HFFc6 (cell line): ENCODE results near the gene PCDHB3. TPM values are rescaled to one million over a fixed set of nuclear protein-coding genes. Genes with fewer than 3 reads are reported as not detected.
A peak's percentile ranks its signal among the peaks of the same experiment; 100 is the strongest.

Source experiments
- DNase-seq: peaks from one replicate; pipeline ENCODE4 v3.0.0-alpha.2; 2018
- H3K27ac Mint-ChIP-seq: 2 replicates; pipeline ENCODE4 v1.8.0; 2020; ENCODE audit warnings: mild to moderate bottlenecking, mixed read lengths
- H3K27me3 Mint-ChIP-seq: 2 replicates; pipeline ENCODE4 v1.8.0; 2021; ENCODE audit warnings: mild to moderate bottlenecking, moderate library complexity, mixed read lengths; ENCODE audit not compliant: insufficient read depth
- H3K36me3 Mint-ChIP-seq: 2 replicates; pipeline ENCODE4 v1.8.0; 2021; ENCODE audit warnings: low read depth, mixed read lengths
- H3K4me1 Mint-ChIP-seq: 2 replicates; pipeline ENCODE4 v1.8.0; 2020; ENCODE audit warnings: low read depth, mixed read lengths
- H3K4me3 Mint-ChIP-seq: 2 replicates; pipeline ENCODE4 v1.8.0; 2020; ENCODE audit warnings: mild to moderate bottlenecking, moderate library complexity, mixed read lengths
- H3K9me3 Mint-ChIP-seq: 2 replicates; pipeline ENCODE4 v1.8.0; 2020; ENCODE audit warnings: mild to moderate bottlenecking, mixed read lengths
- CTCF ChIP-seq: fragments of 200-600 bp; sonication (generic); IDR thresholded peaks from 2 replicates; pipeline ENCODE4 v1.5.0; 2021; ENCODE audit warnings: antibody characterized with exemption, mild to moderate bottlenecking
- long read RNA-seq: library from polyadenylated mRNA; unstranded; transcript quantifications from one replicate; pipeline ENCODE4 v2.0.0, GENCODE V29; 2019
- total RNA-seq, 6 experiments: library from RNA; stranded (reverse); fragmentation: NEBNext Ultra II Directional; extraction: Animal tissue kit (Norgen Biotek cat#: 25700); gene quantifications; 2 replicates in 1 of 6; 3 replicates in 5 of 6; pipeline ENCODE4 v1.2.3, GENCODE V29; 2021

Gene PCDHB3
- under 1 TPM; 0.20 to 0.36 (median 0.30) TPM for total RNA-seq
- long read RNA-seq = 0 reads

GRCh38 chr5:141100243-141100805, at the start of gene PCDHB3:
PCDHB3 (plus strand) TSS chr5:141100473; CDS start chr5:141100650, 177 bp downstream.
- H3K36me3 Mint-ChIP-seq = peaks cover 13% of the 10 kb centered on the region

DNA sequence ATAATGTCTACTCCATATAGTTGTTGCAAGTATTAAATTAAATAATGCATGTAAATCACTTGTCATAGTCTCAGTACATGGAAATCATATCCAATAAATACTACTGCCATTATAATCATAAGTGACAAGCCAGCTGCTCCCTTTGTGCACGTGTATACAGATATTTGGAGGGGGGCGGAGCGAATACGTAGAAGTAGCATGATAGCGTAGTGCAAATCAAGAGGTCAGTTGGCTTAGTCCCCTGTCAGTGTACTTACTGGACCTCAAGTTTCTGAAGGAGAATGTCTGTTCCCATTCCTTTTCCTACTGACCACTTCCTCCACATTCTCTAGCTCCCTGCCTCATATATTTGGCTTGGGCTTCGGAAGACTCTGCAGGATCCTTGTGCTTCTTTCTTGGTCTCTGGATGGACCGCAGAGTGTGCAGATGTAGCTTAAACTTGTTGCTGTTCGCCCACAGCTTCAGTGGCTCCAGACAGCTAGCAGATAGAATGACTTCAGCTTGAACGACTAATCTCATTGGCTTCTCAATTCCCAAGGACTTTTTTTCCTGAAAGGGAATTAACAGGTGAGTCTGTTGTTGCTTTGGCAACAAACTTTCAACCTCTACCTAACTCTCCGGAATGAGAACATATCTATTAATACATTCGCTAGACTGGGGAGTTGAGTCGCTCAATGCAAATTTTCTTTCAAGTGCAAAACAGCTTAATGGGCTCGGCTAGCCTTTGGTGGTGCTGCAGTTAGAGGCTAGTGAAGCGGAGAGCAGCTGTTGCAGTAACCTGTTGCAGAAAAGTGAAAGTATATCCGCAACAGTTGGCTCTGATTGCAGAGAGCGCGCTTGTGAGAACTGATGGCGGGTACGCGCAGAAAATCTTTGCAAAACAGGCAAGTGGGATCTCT, 49.4 kb upstream of the PCDHB3 start, which contains the start of gene PCDHB1:
Gene PCDHB1, plus strand, starts transcription at position 753 of the 899 bp plus-strand sequence. Its CDS starts 97 bp downstream, at position 850.
- Mint-ChIP-seq H3K27me3 (peaks cover 3% of the 10 kb centered on the region), H3K9me3 (peaks cover 4% of the 10 kb centered on the region), H3K27ac (no peak within 1 kb of the TSS), H3K4me3 (peak within 1 kb of the TSS; percentile 53), H3K4me1 (no peaks in the 10 kb centered on the region), H3K36me3 (no peaks in the 10 kb centered on the region)
- TF ChIP-seq CTCF = no peak
- no peak for DNase-seq

More at GRCh38 chr5:141100243-141100805, at the start of gene PCDHB3:
- Mint-ChIP-seq H3K9me3 (peaks cover 31% of the 10 kb centered on the region), H3K27ac (peak within 1 kb of the TSS; percentile 36), H3K4me3 (peak within 1 kb of the TSS; percentile 81), H3K27me3 (peaks cover 3% of the 10 kb centered on the region; the same call in 1 of the 2 replicates), H3K4me1 (peaks cover 16% of the 10 kb centered on the region)
- DNase-seq = peak; percentile 68
- peak; percentile 84 for TF ChIP-seq CTCF

DNA sequence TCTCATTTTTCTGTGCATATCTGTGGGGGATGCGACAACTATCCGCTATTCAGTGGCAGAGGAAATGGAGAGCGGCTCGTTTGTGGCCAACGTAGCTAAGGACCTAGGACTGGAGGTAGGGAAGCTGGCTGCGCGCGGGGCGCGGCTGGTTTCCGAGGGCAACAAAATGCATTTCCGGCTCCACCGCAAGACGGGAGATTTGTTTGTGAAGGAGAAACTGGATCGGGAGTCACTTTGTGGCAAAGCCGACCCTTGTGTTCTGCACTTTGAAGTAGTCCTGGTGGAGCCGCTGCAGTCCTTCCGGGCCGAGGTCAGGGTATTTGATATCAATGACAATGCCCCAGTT, 48.8 kb upstream of the PCDHB3 start:
- TF ChIP-seq CTCF = no peak
- H3K4me3 Mint-ChIP-seq = peak overlapping the region; percentile 53
- no peaks in the 10 kb centered on the region for H3K4me1 Mint-ChIP-seq
- no peak overlapping the region for H3K27ac Mint-ChIP-seq
- DNase-seq = no peak
- H3K27me3 Mint-ChIP-seq = peaks cover 3% of the 10 kb centered on the region
- no peaks in the 10 kb centered on the region for H3K36me3 Mint-ChIP-seq
- peaks cover 4% of the 10 kb centered on the region for H3K9me3 Mint-ChIP-seq

DNA sequence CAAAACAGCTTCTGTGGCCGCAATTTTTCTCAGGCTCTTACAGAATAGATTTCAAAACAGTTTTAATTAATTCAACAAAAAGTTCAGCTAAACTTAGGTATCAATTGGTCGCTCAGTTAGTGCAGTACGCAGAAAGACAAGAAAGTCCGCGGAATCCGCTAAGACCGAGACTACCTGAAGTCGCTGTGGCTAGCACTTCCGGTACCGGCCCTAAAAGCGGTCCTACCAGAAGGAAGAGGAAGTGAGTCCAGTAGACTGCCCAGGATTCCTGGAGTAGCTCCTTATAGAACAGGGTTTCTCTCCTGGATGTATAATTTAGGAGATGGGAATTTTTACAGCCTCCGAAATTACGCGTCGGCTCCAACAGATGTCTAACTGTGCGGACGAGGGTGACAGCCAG, 22.4 kb upstream of the PCDHB3 start:
- Mint-ChIP-seq H3K27me3 (peaks cover 3% of the 10 kb centered on the region), H3K36me3 (no peaks in the 10 kb centered on the region), H3K4me3 (peak overlapping the region; percentile 61; the same call in 1 of the 2 replicates), H3K27ac (no peak overlapping the region), H3K9me3 (peaks cover 4% of the 10 kb centered on the region; the same call in 1 of the 2 replicates), H3K4me1 (no peaks in the 10 kb centered on the region)
- no peak for DNase-seq
- TF ChIP-seq CTCF = no peak

GRCh38 chr5:141082228-141082627, 18.0 kb upstream of the PCDHB3 start:
- DNase-seq = no peak
- H3K4me1 Mint-ChIP-seq = peaks cover 19% of the 10 kb centered on the region
- H3K27ac Mint-ChIP-seq = no peak overlapping the region
- H3K4me3 Mint-ChIP-seq = no peak overlapping the region
- peaks cover 3% of the 10 kb centered on the region for H3K27me3 Mint-ChIP-seq
- no peaks in the 10 kb centered on the region for H3K36me3 Mint-ChIP-seq
- peaks cover 4% of the 10 kb centered on the region; the same call in 1 of the 2 replicates for H3K9me3 Mint-ChIP-seq
- no peak for TF ChIP-seq CTCF
